ENCODE measurements around the gene MEAK7.

Gene MEAK7

DNA sequence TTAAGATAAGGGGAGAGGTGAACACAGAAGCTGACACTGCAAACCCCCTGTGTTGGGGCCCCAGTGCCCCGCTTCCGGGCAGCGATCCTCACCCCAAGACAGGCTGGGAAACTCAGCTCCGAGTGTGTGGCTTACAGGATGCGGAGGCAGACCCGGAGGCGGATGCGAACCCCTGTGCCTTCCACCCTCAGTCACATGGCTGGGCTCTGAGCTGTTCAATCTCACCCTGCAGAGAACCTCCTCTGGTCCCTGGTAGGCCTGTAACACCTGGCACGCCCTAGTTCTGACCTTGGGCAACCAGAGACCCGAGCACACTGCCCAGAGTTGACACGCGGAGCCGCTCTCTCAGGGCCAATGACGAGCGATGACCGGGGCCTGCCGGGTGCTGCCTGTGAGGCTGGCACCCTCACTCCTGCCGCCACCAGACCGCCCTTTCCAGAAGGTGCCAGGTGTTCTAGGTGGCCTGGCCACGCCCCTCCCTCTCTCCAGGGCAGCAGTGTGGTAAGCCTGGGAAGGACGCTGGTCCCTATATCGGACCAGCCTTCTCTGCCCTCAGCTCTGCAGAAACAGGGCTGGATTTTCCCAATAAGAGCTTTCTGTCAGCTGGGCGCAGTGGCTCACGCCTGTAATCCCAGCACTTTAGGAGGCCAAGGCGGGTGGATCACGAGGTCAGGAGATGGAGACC, 23.3 kb downstream of the MEAK7 start:
- Histone ChIP-seq H3K4me3 (ENCODE audit: low read length) (no peak overlapping the region), H3K9ac (ENCODE audit: low read length) (no peak overlapping the region), H3K9me3 (ENCODE audit: control insufficient read depth, low read length) (no peaks in the 10 kb centered on the region), H3K27me3 (ENCODE audit: control insufficient read depth, insufficient read depth, low read length) (no peaks in the 10 kb centered on the region), H3K36me3 (ENCODE audit: control insufficient read depth, insufficient read depth, low read length) (no peaks in the 10 kb centered on the region), H3K4me1 (ENCODE audit: control insufficient read depth, insufficient read depth, low read length) (no peaks in the 10 kb centered on the region)

DNA sequence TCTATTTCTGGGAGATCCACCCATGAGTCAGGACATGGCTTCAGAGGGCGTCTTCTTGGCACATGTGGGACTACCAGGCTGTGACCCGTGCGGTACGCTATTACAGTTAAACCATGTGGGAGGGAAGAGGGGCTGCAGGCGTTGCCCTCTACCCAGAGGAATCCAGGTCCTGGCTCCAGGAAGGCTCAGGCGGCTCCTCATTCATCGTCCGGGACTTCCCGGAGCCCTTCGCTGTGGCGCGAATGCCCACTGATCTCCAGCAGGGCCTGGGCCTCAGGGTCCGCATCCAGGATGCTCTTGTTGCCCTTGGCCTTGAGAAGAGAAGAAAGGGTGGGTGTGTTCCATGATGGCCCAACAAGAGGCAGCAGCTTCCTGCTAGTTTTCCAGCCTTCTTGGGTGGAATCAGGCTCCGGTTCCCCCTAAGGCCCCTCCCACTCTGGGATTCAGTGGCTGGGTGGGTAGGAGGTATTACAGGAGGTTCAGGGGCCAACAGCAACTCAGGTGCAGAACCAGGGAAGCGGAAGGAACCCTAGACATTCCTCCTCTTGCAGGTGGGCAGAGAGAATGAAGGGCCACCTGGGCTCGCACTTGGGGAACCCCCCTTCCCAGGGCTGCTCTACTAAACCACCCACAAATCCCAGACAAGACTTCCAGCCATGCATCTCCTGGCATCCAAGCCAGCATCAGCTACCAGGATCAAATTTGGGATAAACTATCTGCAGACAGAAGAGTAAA, 24.6 kb downstream of the MEAK7 start:
- H3K9ac ChIP-seq (ENCODE audit: low read length) = no peak overlapping the region
- H3K4me1 ChIP-seq (ENCODE audit: control insufficient read depth, insufficient read depth, low read length) = no peaks in the 10 kb centered on the region
- no peaks in the 10 kb centered on the region for H3K27me3 ChIP-seq (ENCODE audit: control insufficient read depth, insufficient read depth, low read length)
- no peak overlapping the region for H3K4me3 ChIP-seq (ENCODE audit: low read length)
- H3K36me3 ChIP-seq (ENCODE audit: control insufficient read depth, insufficient read depth, low read length) = no peaks in the 10 kb centered on the region
- H3K9me3 ChIP-seq (ENCODE audit: control insufficient read depth, low read length) = no peaks in the 10 kb centered on the region

DNA sequence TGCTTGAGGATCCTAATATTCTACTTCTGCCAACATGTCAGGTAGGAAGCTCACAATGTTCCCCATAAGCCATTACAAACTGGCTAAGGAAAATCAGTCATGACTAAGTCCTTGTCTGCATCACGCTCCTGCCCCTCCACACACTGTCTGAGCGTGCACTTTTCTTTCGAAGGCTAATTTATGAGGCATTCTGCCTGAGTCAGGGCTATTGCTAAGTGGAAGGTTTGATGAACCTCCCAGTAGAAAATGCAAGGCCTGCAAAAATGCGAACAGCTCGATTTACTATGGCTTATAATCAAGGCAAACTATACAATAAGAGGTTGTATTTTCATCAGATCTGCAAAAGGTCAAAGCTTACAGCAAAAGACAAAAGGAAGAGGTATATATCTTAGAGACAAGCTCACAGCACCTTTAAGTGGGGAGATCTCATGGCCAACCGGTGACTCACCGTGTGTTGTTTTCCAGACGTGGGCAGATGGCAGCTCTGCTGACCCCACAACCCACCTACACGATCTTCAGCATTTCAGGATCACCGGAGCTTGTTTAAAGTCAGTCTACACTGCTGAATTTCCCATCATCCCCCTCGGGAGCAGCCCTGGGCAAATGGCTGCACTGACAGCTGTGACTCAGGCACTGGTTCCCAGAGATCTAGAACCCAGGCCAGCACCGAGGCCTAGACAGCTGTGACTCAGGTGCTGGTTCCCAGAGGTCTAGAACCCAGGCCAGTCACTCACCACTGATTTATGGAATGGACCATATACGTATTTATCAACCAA, 26.1 kb downstream of the MEAK7 start:
- no peaks in the 10 kb centered on the region for H3K27me3 ChIP-seq (ENCODE audit: control insufficient read depth, insufficient read depth, low read length)
- H3K9me3 ChIP-seq (ENCODE audit: control insufficient read depth, low read length) = no peaks in the 10 kb centered on the region
- no peak overlapping the region for H3K9ac ChIP-seq (ENCODE audit: low read length)
- no peaks in the 10 kb centered on the region for H3K4me1 ChIP-seq (ENCODE audit: control insufficient read depth, insufficient read depth, low read length)
- H3K36me3 ChIP-seq (ENCODE audit: control insufficient read depth, insufficient read depth, low read length) = no peaks in the 10 kb centered on the region
- H3K4me3 ChIP-seq (ENCODE audit: low read length) = no peak overlapping the region

DNA sequence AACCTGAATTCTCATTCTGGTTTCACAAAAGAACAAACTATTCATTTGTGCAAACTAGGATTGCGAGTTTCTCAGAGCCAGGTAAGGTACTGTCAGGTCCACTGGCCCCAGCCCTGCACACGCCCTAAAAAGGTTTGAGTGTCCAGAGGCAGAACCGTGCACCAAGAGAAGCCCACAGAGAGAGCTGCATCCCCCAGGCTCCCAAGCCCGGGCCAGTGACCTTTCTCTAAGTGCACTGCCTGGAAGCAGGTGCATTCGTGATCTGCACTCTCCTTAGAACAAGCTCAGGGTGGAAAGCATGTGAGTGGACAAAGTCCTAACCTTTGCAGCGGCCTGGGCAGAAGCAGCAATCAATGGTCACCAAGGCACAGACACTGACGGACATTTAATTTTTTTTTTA, 26.8 kb downstream of the MEAK7 start:
- no peaks in the 10 kb centered on the region for H3K4me1 ChIP-seq (ENCODE audit: control insufficient read depth, insufficient read depth, low read length)
- H3K9ac ChIP-seq (ENCODE audit: low read length) = no peak overlapping the region
- H3K9me3 ChIP-seq (ENCODE audit: control insufficient read depth, low read length) = no peaks in the 10 kb centered on the region
- no peaks in the 10 kb centered on the region for H3K36me3 ChIP-seq (ENCODE audit: control insufficient read depth, insufficient read depth, low read length)
- H3K27me3 ChIP-seq (ENCODE audit: control insufficient read depth, insufficient read depth, low read length) = no peaks in the 10 kb centered on the region
- no peak overlapping the region for H3K4me3 ChIP-seq (ENCODE audit: low read length)

DNA sequence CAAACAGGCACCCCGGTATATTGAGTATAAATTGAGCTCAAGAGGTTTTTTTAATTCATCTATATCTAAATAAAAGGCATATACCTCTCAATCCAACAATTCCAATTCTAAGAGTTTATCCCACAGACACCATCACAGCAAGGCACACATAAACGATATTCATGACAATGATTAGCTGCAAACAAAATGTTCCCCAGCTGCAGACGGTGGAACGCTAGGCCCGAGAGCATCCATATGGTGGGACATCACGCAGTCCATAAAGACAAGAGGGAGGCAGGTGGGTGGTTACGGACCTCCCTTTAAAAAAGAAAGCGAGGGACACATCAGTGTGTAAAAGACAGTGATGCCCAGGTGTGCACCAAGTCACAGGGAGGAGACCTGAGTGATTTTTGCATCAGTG, 28.1 kb downstream of the MEAK7 start:
- no peaks in the 10 kb centered on the region for H3K4me1 ChIP-seq (ENCODE audit: control insufficient read depth, insufficient read depth, low read length)

DNA sequence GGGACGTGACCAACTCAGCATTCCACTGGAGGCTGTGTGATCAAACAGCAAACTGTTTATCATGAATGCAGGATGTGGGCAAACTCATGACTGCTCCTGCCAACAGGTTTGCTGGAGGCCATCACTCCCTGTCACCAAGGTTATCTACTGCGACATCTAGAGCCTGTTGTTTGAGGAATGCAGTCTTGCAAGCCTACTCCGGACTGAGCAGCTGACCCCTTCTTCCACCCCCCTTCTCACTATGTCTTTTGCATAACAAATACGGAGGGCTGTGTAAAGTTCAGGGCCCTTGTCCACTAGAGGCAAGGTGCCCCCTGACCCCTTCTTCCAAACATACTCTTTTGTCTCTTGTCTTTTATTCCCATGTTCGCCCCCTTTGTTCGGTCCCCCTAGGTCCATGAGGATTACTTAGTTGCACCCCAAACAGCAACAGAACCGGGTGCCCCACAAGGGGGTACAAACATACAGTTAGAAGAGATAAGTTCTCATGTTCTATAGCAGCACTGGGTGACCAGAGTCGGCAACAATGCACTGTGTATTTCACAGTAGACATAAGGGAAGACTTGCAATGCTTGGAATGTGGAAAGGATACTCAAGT, 28.7 kb downstream of the MEAK7 start:
- Histone ChIP-seq H3K36me3 (ENCODE audit: control insufficient read depth, insufficient read depth, low read length) (no peaks in the 10 kb centered on the region), H3K4me1 (ENCODE audit: control insufficient read depth, insufficient read depth, low read length) (no peaks in the 10 kb centered on the region), H3K9me3 (ENCODE audit: control insufficient read depth, low read length) (no peaks in the 10 kb centered on the region), H3K4me3 (ENCODE audit: low read length) (no peak overlapping the region), H3K9ac (ENCODE audit: low read length) (no peak overlapping the region), H3K27me3 (ENCODE audit: control insufficient read depth, insufficient read depth, low read length) (no peaks in the 10 kb centered on the region)

More for the DNA sequence above, 28.1 kb downstream of the MEAK7 start:
- Histone ChIP-seq H3K27me3 (ENCODE audit: control insufficient read depth, insufficient read depth, low read length) (no peaks in the 10 kb centered on the region), H3K9ac (ENCODE audit: low read length) (no peak overlapping the region), H3K36me3 (ENCODE audit: control insufficient read depth, insufficient read depth, low read length) (no peaks in the 10 kb centered on the region), H3K4me3 (ENCODE audit: low read length) (no peak overlapping the region), H3K9me3 (ENCODE audit: control insufficient read depth, low read length) (no peaks in the 10 kb centered on the region)

DNA sequence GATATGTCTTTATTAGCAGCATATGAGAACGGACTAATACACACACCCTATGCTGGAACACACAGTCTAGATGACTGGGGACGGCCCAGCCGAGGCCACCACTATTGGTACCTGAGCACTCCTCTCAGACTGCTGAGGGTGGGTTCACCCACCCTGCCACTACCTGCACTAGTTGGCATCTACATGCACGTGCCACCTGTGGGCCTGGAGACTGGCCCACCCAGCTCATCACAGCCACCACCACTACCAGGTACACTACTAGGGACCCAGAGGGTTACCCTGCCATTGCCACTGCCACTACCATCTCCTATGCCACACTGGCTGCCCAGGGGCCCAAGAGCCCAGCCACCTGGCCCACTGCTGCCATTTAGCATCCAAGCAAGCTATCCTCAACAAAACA, 32.5 kb downstream of the MEAK7 start:
- no peaks in the 10 kb centered on the region for H3K27me3 ChIP-seq (ENCODE audit: control insufficient read depth, insufficient read depth, low read length)
- no peak overlapping the region for H3K4me3 ChIP-seq (ENCODE audit: low read length)
- H3K4me1 ChIP-seq (ENCODE audit: control insufficient read depth, insufficient read depth, low read length) = no peaks in the 10 kb centered on the region
- no peaks in the 10 kb centered on the region for H3K36me3 ChIP-seq (ENCODE audit: control insufficient read depth, insufficient read depth, low read length)
- no peaks in the 10 kb centered on the region for H3K9me3 ChIP-seq (ENCODE audit: control insufficient read depth, low read length)
- H3K9ac ChIP-seq (ENCODE audit: low read length) = no peak overlapping the region

DNA sequence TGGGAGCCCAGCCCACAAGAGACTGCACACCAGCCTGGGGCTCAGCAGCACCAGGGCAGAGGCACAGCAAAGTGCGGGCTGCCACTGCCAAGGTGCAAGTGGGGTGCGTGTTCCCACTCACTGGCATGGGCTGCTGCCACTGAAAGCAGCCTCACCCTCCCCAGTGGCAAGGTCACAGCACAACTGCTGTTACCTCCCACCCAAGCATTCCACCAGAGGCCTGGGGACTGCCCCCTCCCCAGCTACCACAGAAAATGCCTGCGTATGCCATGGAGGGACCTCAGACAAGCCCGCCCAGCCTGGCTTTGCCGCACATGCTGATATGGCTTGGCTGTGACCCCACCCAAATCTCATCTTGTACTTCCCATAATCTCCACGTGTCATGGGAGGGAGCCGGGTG, 33.1 kb downstream of the MEAK7 start:
- H3K4me3 ChIP-seq (ENCODE audit: low read length) = no peak overlapping the region

DNA sequence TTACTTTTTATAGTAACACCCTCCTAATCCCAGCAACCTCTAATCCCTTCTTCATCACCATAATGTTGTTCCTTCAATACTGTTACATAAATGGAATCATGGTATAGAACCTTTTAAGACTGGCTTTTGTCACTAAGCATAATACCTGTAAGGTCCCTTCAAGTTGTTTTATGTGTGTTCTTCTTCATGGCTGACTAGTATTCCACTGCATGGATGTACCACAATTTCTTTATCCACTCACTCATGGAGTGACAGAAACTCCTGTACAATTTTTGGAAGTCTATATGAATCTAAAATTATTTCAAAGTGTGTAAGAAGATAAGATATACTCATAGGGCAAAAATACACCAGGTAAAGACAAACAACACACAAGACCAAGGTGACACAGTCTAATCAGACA, 36.8 kb downstream of the MEAK7 start:
- no peak overlapping the region for H3K4me3 ChIP-seq (ENCODE audit: low read length)
- no peaks in the 10 kb centered on the region for H3K36me3 ChIP-seq (ENCODE audit: control insufficient read depth, insufficient read depth, low read length)
- H3K4me1 ChIP-seq (ENCODE audit: control insufficient read depth, insufficient read depth, low read length) = no peaks in the 10 kb centered on the region

More for the DNA sequence above, 33.1 kb downstream of the MEAK7 start:
- Histone ChIP-seq H3K4me1 (ENCODE audit: control insufficient read depth, insufficient read depth, low read length) (no peaks in the 10 kb centered on the region), H3K9ac (ENCODE audit: low read length) (no peak overlapping the region), H3K27me3 (ENCODE audit: control insufficient read depth, insufficient read depth, low read length) (no peaks in the 10 kb centered on the region), H3K9me3 (ENCODE audit: control insufficient read depth, low read length) (no peaks in the 10 kb centered on the region), H3K36me3 (ENCODE audit: control insufficient read depth, insufficient read depth, low read length) (no peaks in the 10 kb centered on the region)

DNA sequence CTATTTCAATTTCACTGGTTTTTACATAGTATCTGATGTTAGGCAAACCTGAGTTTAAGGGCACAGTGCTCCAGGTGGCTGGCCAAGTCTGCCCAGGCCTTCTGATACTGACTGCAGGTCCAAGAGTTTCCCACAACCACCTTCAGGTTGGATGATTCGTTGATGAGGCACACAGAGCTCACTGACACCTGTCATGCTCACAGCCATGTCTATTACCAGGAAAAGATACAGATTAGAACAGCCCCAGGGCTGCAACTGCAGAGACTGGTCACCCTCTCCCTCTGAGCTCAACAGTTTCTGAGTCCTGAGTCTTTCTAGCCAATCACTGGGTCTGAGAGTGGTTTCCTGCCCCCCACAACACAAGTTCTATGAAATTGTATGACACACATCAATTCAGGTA, 37.2 kb downstream of the MEAK7 start:
- H3K4me3 ChIP-seq (ENCODE audit: low read length) = no peak overlapping the region
- H3K9me3 ChIP-seq (ENCODE audit: control insufficient read depth, low read length) = no peaks in the 10 kb centered on the region
- no peak overlapping the region for H3K9ac ChIP-seq (ENCODE audit: low read length)
- H3K4me1 ChIP-seq (ENCODE audit: control insufficient read depth, insufficient read depth, low read length) = no peaks in the 10 kb centered on the region
- no peaks in the 10 kb centered on the region for H3K27me3 ChIP-seq (ENCODE audit: control insufficient read depth, insufficient read depth, low read length)
- H3K36me3 ChIP-seq (ENCODE audit: control insufficient read depth, insufficient read depth, low read length) = no peaks in the 10 kb centered on the region

More for the DNA sequence above, 36.8 kb downstream of the MEAK7 start:
- no peaks in the 10 kb centered on the region for H3K27me3 ChIP-seq (ENCODE audit: control insufficient read depth, insufficient read depth, low read length)
- no peaks in the 10 kb centered on the region for H3K9me3 ChIP-seq (ENCODE audit: control insufficient read depth, low read length)
- no peak overlapping the region for H3K9ac ChIP-seq (ENCODE audit: low read length)

DNA sequence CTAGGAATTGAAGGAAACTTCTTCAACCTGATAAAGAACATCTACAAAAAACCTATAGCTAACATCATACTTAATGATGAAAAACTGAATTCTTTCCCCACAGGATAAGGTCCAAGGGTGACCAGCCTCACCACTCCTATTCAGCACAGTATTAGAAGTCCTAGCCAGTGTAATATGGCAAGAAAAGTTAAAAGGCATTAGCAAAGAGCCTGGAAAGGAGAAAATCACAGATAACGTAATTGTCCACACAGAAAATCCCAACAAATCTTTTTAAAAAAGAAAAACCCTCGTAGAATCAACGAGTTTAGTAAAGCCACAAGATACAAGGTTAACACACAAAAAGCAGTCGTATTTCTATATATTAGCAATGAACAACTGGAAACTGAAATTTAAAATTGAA, 37.8 kb downstream of the MEAK7 start:
- no peaks in the 10 kb centered on the region for H3K27me3 ChIP-seq (ENCODE audit: control insufficient read depth, insufficient read depth, low read length)
- H3K4me1 ChIP-seq (ENCODE audit: control insufficient read depth, insufficient read depth, low read length) = no peaks in the 10 kb centered on the region
- H3K9ac ChIP-seq (ENCODE audit: low read length) = no peak overlapping the region
- H3K36me3 ChIP-seq (ENCODE audit: control insufficient read depth, insufficient read depth, low read length) = no peaks in the 10 kb centered on the region
- H3K9me3 ChIP-seq (ENCODE audit: control insufficient read depth, low read length) = no peaks in the 10 kb centered on the region
- no peak overlapping the region for H3K4me3 ChIP-seq (ENCODE audit: low read length)

DNA sequence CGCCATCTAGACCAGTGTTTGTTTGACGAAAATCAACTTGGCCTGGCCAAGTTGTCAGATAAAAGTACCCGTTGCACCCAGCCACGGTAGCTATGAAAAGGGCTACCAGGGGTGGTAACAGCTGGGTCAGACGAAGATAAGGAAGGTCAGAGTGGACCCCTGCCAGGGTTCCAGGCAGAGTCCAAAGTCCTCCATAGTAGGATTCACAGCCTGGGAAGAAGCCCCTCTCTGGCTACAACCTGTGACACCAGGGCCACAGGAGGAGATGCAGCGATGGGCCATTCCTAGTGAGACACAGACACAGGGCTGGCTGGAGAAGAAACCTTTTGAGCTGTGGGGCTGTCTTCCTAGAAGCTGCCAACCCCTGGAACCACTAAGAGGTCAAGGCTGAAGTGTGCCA, 39.3 kb downstream of the MEAK7 start:
- Histone ChIP-seq H3K9me3 (ENCODE audit: control insufficient read depth, low read length) (no peaks in the 10 kb centered on the region), H3K27me3 (ENCODE audit: control insufficient read depth, insufficient read depth, low read length) (no peaks in the 10 kb centered on the region), H3K9ac (ENCODE audit: low read length) (no peak overlapping the region), H3K4me3 (ENCODE audit: low read length) (no peak overlapping the region), H3K36me3 (ENCODE audit: control insufficient read depth, insufficient read depth, low read length) (no peaks in the 10 kb centered on the region), H3K4me1 (ENCODE audit: control insufficient read depth, insufficient read depth, low read length) (peaks cover 6% of the 10 kb centered on the region)

Measured in mucosa of stomach (tissue), 1 donor.